HepG2 (cell line): Measurements from ENCODE around the gene CCNG1. TPM values are rescaled to one million over a fixed set of nuclear protein-coding genes. Genes with fewer than 3 reads are reported as not detected.
A peak's percentile ranks its signal among the peaks of the same experiment; 100 is the strongest.

ENCODE experiments used
- ARID3A ChIP-seq: IDR thresholded peaks from 2 replicates; pipeline ENCODE4 v1.6.1; 2012; ENCODE audit warnings: low read depth, low read length, improper control_type of control experiment
- BCLAF1 ChIP-seq: fragments of 450-650 bp; IDR thresholded peaks from 2 replicates; pipeline ENCODE4 v1.6.1; 2017; ENCODE audit warnings: mild to moderate bottlenecking
- CTCF ChIP-seq: sonication (generic); formaldehyde crosslinking; IDR thresholded peaks from 2 replicates; pipeline ENCODE4 v1.5.0; 2020; ENCODE audit warnings: mild to moderate bottlenecking, missing genetic modification reagents, moderate library complexity
- ETV6 ChIP-seq: sonication (generic); formaldehyde crosslinking; conservative IDR thresholded peaks from 2 replicates; pipeline ENCODE4 v1.4.0; 2020; ENCODE audit warnings: missing genetic modification reagents
- FOXA1 ChIP-seq, 2 experiments: fragments of 450-650 bp in 1 of 2; sonication (generic) in 1 of 2; formaldehyde crosslinking in 1 of 2; IDR thresholded peaks; 2 replicates each; pipeline versions ENCODE4 v1.4.0 to v1.6.1; 2016 to 2020; ENCODE audit warnings: missing genetic modification reagents in 1 of 2
- GMEB1 ChIP-seq: sonication (generic); formaldehyde crosslinking; IDR thresholded peaks from 2 replicates; pipeline ENCODE4 v1.5.1; 2020; ENCODE audit warnings: missing genetic modification reagents, mild to moderate bottlenecking, borderline replicate concordance
- HNRNPUL1 ChIP-seq: fragments of 200-400 bp; formaldehyde crosslinking; IDR thresholded peaks from 2 replicates; pipeline ENCODE4 v1.6.1; 2017; ENCODE audit warnings: low read depth, mild to moderate bottlenecking, low read length, moderate library complexity
- KAT2B ChIP-seq: fragments of 150-350 bp; IDR thresholded peaks from 2 replicates; pipeline ENCODE4 v1.6.1; 2014; ENCODE audit warnings: low read depth, low read length, borderline replicate concordance
- KAT7 ChIP-seq: IDR thresholded peaks from 2 replicates; pipeline ENCODE4 v1.6.1; 2018; ENCODE audit warnings: borderline replicate concordance, missing compliant biosample characterization
- RAD21 ChIP-seq: fragments of 450-650 bp; formaldehyde crosslinking; IDR thresholded peaks from 2 replicates; pipeline ENCODE4 v1.5.0; 2020; ENCODE audit warnings: mild to moderate bottlenecking
- SMC3 ChIP-seq: IDR thresholded peaks from 2 replicates; pipeline ENCODE4 v1.6.1; 2011; ENCODE audit warnings: low read length, improper control_type of control experiment
- SP1 ChIP-seq, 2 experiments: fragments of 450-650 bp in 1 of 2; sonication (generic) in 1 of 2; formaldehyde crosslinking in 1 of 2; IDR thresholded peaks; 2 replicates each; pipeline versions ENCODE4 v1.4.0 to v1.6.1; 2016 to 2020; ENCODE audit warnings: missing genetic modification reagents in 1 of 2
- STAG1 ChIP-seq: sonication (generic); formaldehyde crosslinking; IDR thresholded peaks from 2 replicates; pipeline ENCODE4 v1.4.0; 2020; ENCODE audit warnings: missing genetic modification reagents
- TP53 ChIP-seq: sonication (generic); formaldehyde crosslinking; conservative IDR thresholded peaks from 2 replicates; pipeline ENCODE4 v1.4.0; 2020; ENCODE audit warnings: missing genetic modification reagents
- ZIK1 ChIP-seq: sonication (generic); formaldehyde crosslinking; IDR thresholded peaks from 2 replicates; pipeline ENCODE4 v1.5.0; 2020; ENCODE audit warnings: mild to moderate bottlenecking, low read depth, missing genetic modification reagents, borderline replicate concordance
- ZNF121 ChIP-seq: sonication (generic); formaldehyde crosslinking; IDR thresholded peaks from 2 replicates; pipeline ENCODE4 v1.5.0; 2020; ENCODE audit warnings: mild to moderate bottlenecking, missing genetic modification reagents
- ZNF33B ChIP-seq: sonication (generic); formaldehyde crosslinking; IDR thresholded peaks from 2 replicates; pipeline ENCODE4 v1.5.1; 2020; ENCODE audit warnings: mild to moderate bottlenecking, missing genetic modification reagents
- ZNF768 ChIP-seq: sonication (generic); formaldehyde crosslinking; IDR thresholded peaks from 2 replicates; pipeline ENCODE4 v1.4.0; 2020; ENCODE audit warnings: missing genetic modification reagents
- ZNF790 ChIP-seq: sonication (generic); formaldehyde crosslinking; IDR thresholded peaks from 2 replicates; pipeline ENCODE4 v1.8.0; 2022; ENCODE audit warnings: missing genetic modification reagents, mild to moderate bottlenecking, borderline replicate concordance
- ZNF83 ChIP-seq: sonication (generic); formaldehyde crosslinking; IDR thresholded peaks from 2 replicates; pipeline ENCODE4 v1.4.0; 2020; ENCODE audit warnings: missing genetic modification reagents, mild to moderate bottlenecking, borderline replicate concordance
- polyA plus RNA-seq, 8 experiments: library from polyadenylated mRNA; depleted of rRNA in 3 of 8; stranded (reverse) in 7 of 8; unstranded in 1 of 8; fragments of >200 nt; fragmentation: Illumina TruSeq in 4 of 8; extraction: Trizol in 4 of 8; gene quantifications; 2 replicates each; pipeline versions ENCODE4 v1.2.1 to v1.2.3, GENCODE V29; 2011 to 2016; ENCODE audit warnings: low read depth in 4 of 8, missing spikeins in 1 of 8, mixed read lengths in 1 of 8; ENCODE audit not compliant: insufficient read depth in 1 of 8
- total RNA-seq, 5 experiments: library from RNA; depleted of rRNA; stranded (reverse); fragments of >200 nt; fragmentation: Illumina TruSeq; extraction: Trizol; gene quantifications; 2 replicates each; pipeline ENCODE4 v1.2.3, GENCODE V29; 2016; ENCODE audit warnings: low read depth in 1 of 5

Gene CCNG1
- total and polyA plus RNA-seq, 2 of the 13 experiments (the other 11 are each of a cell fraction or from before 2014, with no cell fraction given) = 181 to 353 TPM

GRCh38 chr5:163408311-163408923 is 29.0 kb upstream of the CCNG1 start (continued):
- TF ChIP-seq BCLAF1 (no peak), SP1 (IDR thresholded peaks at IDR 0.05) (no peak), SP1 (CRISPR knock-in tag; IDR thresholded peaks at IDR 0.05) (no peak), CTCF (CRISPR knock-in tag) (peak; percentile 82), ZNF33B (CRISPR knock-in tag) (no peak), HNRNPUL1 (no peak), TP53 (CRISPR knock-in tag) (no peak), ARID3A (no peak), ZNF83 (no peak), ZNF768 (CRISPR knock-in tag) (no peak), FOXA1 (IDR thresholded peaks at IDR 0.05) (no peak), FOXA1 (CRISPR knock-in tag; IDR thresholded peaks at IDR 0.05) (no peak), GMEB1 (CRISPR knock-in tag) (no peak), RAD21 (CRISPR knock-in tag) (peak; percentile 66), ZNF121 (CRISPR knock-in tag) (no peak), SMC3 (peak; percentile 56; the same call in 1 of the 2 replicates), ZIK1 (CRISPR knock-in tag) (no peak), ZNF790 (CRISPR knock-in tag) (no peak), KAT2B (no peak), ETV6 (no peak), KAT7 (CRISPR knock-in tag) (no peak), STAG1 (peak; percentile 78)
